Uterus (tissue), 4 donors: Measurements from ENCODE around the gene G6PC3. TPM values are rescaled to one million over a fixed set of nuclear protein-coding genes. Genes with fewer than 3 reads are reported as not detected.
A peak's percentile ranks its signal among the peaks of the same experiment; 100 is the strongest.
"Not testable (repeated sequence)": the region's sequence is repeated elsewhere in the genome, so short reads cannot be mapped to it uniquely, and the experiment has no call there.

Experiments
- DNase-seq, 2 donors: peaks; one replicate each; pipeline ENCODE4 v3.0.0-alpha.2; 2019 to 2020
- H3K27ac ChIP-seq, 2 donors: fragments of 200-600 bp; sonication (generic); 1 replicate in 1 of 2; 2 replicates in 1 of 2; pipeline ENCODE4 v1.5.1; 2016 to 2018
- H3K27me3 ChIP-seq, 2 donors: fragments of 200-600 bp; sonication (generic); one replicate each; pipeline ENCODE4 v1.5.1; 2018 to 2019; ENCODE audit warnings: control low read depth in 1 of 2
- H3K36me3 ChIP-seq, 2 donors: fragments of 200-600 bp; sonication (generic); one replicate each; pipeline ENCODE4 v1.5.1; 2019; ENCODE audit warnings: control low read depth in 1 of 2
- H3K4me1 ChIP-seq, 2 donors: fragments of 200-600 bp; sonication (generic); one replicate each; pipeline ENCODE4 v1.5.1; 2018 to 2019; ENCODE audit warnings: control low read depth in 1 of 2
- H3K4me3 ChIP-seq, 2 donors: fragments of 200-600 bp; sonication (generic); 1 replicate in 1 of 2; 2 replicates in 1 of 2; pipeline ENCODE4 v1.5.1; 2018 to 2019; ENCODE audit warnings: mild to moderate bottlenecking in 1 of 2
- H3K9me3 ChIP-seq, 2 donors: fragments of 200-600 bp; sonication (generic); one replicate each; pipeline ENCODE4 v1.5.1; 2019; ENCODE audit warnings: control low read depth in 1 of 2
- POLR2A ChIP-seq, 2 donors: fragments of 450-650 bp; IDR thresholded peaks; one replicate each; pipeline ENCODE4 v1.6.1; 2016; ENCODE audit warnings: antibody characterized with exemption in 2 of 2, mild to moderate bottlenecking in 1 of 2, moderate library complexity in 1 of 2
- intact Hi-C: fragments of 100-400 bp; cut with DNase I; formaldehyde crosslinking; loops from one replicate; pipeline ENCODE4 v1.15.1; 2023; ENCODE audit warnings: low total_unique reads
- total RNA-seq, 4 donors: library from RNA; depleted of rRNA in 3 of 4; stranded (reverse); fragments of >200 nt in 3 of 4; gene quantifications; one replicate each; pipeline versions ENCODE4 v1.1.0 to v1.2.4, GENCODE V29; 2014 to 2023
- TF ChIP-seq, protein P1 (sequence below), 4 experiments: fragments of 200-600 bp in 2 of 4; fragments of 450-650 bp in 2 of 4; sonication (generic) in 2 of 4; IDR thresholded peaks; one replicate each; pipeline ENCODE4 v1.5.1; 2016 to 2019; ENCODE audit warnings: antibody characterized with exemption in 4 of 4, mild to moderate bottlenecking in 2 of 4, moderate library complexity in 1 of 4
- donor health status: DM: yes; HTN: yes; CAD: no.

Gene G6PC3
- total RNA-seq, 4 donors from 2014 or later, result 12.4 to 66.3 (median 33.8) TPM

DNA sequence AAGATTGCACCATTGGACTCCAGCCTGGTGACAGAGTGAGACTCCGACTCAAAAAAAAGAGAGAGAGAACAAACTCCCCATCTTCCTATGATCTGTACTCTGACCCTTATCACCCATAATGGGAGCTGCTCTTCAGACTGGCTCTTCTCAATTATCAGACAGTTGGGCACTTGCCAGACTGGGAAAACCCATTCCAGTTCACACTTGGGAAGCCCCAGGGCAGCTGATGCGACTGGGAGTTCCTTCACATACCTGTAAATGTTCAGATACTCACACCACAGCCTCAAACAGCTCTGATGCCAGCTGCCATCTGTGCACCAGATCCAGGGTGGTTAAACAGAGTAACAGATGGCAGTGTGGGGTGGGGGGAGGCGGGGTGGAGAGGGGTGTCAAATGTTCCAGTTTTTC is 31.9 kb upstream of the G6PC3 start:
- TF ChIP-seq POLR2A (IDR thresholded peaks at IDR 0.05), result no peak
- TF ChIP-seq, protein P1, sequence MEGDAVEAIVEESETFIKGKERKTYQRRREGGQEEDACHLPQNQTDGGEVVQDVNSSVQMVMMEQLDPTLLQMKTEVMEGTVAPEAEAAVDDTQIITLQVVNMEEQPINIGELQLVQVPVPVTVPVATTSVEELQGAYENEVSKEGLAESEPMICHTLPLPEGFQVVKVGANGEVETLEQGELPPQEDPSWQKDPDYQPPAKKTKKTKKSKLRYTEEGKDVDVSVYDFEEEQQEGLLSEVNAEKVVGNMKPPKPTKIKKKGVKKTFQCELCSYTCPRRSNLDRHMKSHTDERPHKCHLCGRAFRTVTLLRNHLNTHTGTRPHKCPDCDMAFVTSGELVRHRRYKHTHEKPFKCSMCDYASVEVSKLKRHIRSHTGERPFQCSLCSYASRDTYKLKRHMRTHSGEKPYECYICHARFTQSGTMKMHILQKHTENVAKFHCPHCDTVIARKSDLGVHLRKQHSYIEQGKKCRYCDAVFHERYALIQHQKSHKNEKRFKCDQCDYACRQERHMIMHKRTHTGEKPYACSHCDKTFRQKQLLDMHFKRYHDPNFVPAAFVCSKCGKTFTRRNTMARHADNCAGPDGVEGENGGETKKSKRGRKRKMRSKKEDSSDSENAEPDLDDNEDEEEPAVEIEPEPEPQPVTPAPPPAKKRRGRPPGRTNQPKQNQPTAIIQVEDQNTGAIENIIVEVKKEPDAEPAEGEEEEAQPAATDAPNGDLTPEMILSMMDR (IDR thresholded peaks at IDR 0.05), result no peak
- Histone ChIP-seq H3K4me3 (no peak overlapping the region), H3K9me3 (no peaks in the 10 kb centered on the region), H3K36me3 (no peaks in the 10 kb centered on the region), H3K27ac (no peak overlapping the region), H3K4me1 (peaks cover 0 to 11% of the 10 kb centered on the region in 2 donors), H3K27me3 (no peaks in the 10 kb centered on the region)
- intact Hi-C loops, result no loop called here
- no peak for DNase-seq

DNA sequence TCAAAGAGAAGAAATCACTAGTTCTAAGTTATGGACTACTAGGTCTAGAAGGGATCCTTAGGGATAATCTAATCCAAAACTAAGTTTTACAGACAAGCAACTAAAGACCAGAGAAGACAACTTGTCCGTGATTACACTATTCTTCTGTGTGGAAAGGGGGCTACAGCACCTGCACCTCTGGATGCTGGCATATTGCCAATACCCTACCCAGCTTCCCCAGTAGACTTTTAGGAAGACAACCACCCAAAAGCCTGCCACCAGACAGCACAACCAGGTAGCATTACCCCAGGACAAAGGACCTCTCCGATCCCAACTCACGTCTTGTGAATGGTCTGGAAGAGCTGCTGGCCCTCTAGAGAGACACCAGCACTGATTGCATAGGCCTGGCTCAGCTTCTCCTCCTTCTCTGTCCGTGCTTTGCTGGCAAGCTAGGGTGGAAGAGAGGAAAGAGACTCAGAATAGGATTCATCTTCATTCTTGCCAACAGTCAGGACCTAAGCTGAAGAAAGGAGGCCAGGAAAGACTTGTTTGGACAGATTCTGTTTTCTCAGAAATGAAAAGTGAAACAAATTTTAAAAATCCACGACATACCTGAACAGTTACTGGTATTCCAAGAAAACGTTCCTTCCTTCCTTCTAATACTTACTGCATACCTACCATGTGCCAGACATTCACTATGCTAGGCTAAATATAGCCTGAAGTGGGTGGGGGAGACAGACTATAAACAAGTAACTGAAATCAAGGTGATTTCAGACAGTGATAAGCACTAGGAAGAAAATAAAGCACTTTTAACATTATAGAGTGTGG is 30.5 kb upstream of the G6PC3 start:
- no peaks in the 10 kb centered on the region for H3K36me3 ChIP-seq
- intact Hi-C loops, result no loop called here
- TF ChIP-seq POLR2A (IDR thresholded peaks at IDR 0.05), result no peak
- TF ChIP-seq, protein P1 (IDR thresholded peaks at IDR 0.05), result no peak
- no peak overlapping the region for H3K4me3 ChIP-seq
- no peak for DNase-seq
- peak overlapping the region; percentile 10 to 56 for H3K27ac ChIP-seq
- H3K9me3 ChIP-seq, result no peaks in the 10 kb centered on the region
- H3K4me1 ChIP-seq, result peaks cover 0 to 11% of the 10 kb centered on the region in 2 donors
- no peaks in the 10 kb centered on the region for H3K27me3 ChIP-seq

DNA sequence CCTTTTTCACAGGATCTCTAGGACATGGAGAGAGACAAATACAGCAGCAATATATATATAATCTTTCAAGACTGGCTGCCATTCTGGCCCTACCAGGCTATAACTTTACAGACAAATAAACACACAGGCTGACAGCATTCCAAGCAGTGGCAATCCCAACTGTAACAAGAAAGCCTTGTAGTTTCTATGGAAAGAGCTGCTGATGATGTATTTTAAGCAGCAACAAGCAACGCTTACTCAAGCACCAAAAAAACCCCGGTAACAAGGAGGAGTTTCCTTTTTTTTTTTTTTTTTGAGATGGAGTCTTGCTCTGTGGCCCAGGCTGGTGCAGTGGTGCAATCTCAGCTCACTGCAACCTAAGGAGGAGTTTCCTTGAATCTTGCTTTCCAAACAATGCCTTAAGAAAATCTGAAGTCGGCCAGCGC is 27.3 kb upstream of the G6PC3 start:
- intact Hi-C loops, result no loop called here
- peaks cover 0 to 11% of the 10 kb centered on the region in 2 donors for H3K4me1 ChIP-seq
- H3K27ac ChIP-seq, result peak overlapping the region; percentile 35 to 49
- H3K9me3 ChIP-seq, result no peaks in the 10 kb centered on the region
- TF ChIP-seq, protein P1 (IDR thresholded peaks at IDR 0.05), result no peak
- no peak overlapping the region for H3K4me3 ChIP-seq
- no peak for DNase-seq
- no peaks in the 10 kb centered on the region for H3K27me3 ChIP-seq
- no peaks in the 10 kb centered on the region for H3K36me3 ChIP-seq

DNA sequence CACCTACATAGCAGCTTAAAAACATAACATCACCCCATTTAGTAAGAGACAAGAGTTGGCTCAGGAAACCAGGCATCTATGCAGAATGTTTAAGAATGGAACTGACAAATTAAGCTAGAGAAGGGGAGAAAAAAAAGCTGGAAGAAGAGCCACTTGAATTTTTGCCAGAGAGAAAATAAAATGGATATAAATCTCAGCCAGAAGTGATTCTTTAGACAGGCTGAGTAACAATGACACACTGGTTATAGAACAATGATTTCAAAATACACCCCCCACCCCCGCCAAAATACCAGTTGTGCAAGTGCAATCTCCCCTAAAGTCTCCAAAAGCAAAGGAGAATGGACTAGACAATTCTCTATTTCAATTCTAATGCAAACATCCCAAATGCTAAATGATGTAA is 26.5 kb upstream of the G6PC3 start:
- H3K27ac ChIP-seq, result peak overlapping the region; percentile 35 to 49
- intact Hi-C loops, result no loop called here
- H3K4me3 ChIP-seq, result no peak overlapping the region
- H3K9me3 ChIP-seq, result no peaks in the 10 kb centered on the region
- peak in 1 of 2 donors; percentile 43 for DNase-seq
- no peaks in the 10 kb centered on the region for H3K36me3 ChIP-seq
- no peaks in the 10 kb centered on the region for H3K27me3 ChIP-seq
- TF ChIP-seq POLR2A (IDR thresholded peaks at IDR 0.05), result no peak
- TF ChIP-seq, protein P1 (IDR thresholded peaks at IDR 0.05), result no peak
- H3K4me1 ChIP-seq, result peaks cover 0 to 11% of the 10 kb centered on the region in 2 donors

DNA sequence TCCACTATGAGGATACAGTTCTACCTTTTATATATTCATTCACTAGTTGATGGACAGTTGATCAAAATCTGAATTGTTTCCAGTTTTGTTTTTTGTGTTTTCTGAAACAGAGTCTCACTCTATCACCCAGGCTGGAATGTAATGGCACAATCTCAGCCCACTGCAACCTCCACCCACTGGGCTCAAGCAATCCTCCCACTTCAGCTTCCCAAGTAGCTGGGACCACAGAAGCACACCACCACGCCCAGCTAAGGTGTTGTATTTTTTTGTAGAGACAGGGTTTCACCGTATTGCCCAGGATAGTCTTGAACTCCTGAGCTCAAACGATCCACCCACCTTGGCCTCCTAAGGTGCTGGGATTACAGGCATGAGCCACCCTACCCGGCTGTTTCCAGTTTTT is 25.0 kb upstream of the G6PC3 start:
- DNase-seq, result no peak
- intact Hi-C loops, result no loop called here
- Histone ChIP-seq H3K36me3 (no peaks in the 10 kb centered on the region), H3K9me3 (no peaks in the 10 kb centered on the region), H3K27ac (no peak overlapping the region), H3K27me3 (no peaks in the 10 kb centered on the region), H3K4me3 (no peak overlapping the region), H3K4me1 (peaks cover 0 to 4% of the 10 kb centered on the region in 2 donors)
- TF ChIP-seq, protein P1 (IDR thresholded peaks at IDR 0.05), result no peak
- no peak for TF ChIP-seq POLR2A (IDR thresholded peaks at IDR 0.05)

DNA sequence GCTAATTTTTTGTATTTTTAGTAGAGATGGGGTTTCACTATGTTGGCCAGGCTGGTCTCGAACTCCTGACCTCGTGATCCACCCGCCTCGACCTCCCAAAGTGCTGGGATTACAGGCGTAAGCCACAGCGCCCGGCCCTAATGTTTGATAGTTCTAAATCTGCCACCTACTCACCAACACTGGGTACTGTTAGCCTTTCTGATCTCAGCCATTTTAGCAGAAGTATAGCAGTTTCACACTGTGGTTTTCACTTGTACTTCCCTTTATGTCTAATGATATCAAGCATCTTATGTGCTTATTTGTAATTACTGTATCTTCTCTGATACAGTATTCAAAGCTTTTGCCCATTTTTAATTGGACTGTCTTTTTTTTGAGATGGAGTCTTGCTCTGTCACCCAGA is 23.6 kb upstream of the G6PC3 start:
- H3K9me3 ChIP-seq, H3K4me3 ChIP-seq, DNase-seq, intact Hi-C loops, H3K4me1 ChIP-seq, H3K36me3 ChIP-seq, H3K27ac ChIP-seq, H3K27me3 ChIP-seq: not testable (repeated sequence)
